DOHH2 (cell line): Measurements from ENCODE around the gene CDSN.

Experiments used
- EZH2phosphoT487 ChIP-seq: fragments of 200-600 bp; sonication (generic); IDR thresholded peaks from 2 replicates; pipeline ENCODE4 v1.6.1; 2017; ENCODE audit warnings: borderline replicate concordance, mild to moderate bottlenecking, antibody characterized with exemption, low read length, moderate library complexity, mixed read lengths
- TF ChIP-seq, protein P1 (sequence below): fragments of 200-600 bp; sonication (generic); IDR thresholded peaks from one replicate; pipeline ENCODE4 v1.5.1; 2014; ENCODE audit warnings: antibody characterized with exemption, mild to moderate bottlenecking, low read depth, low read length; ENCODE audit not compliant: poor library complexity, severe bottlenecking

DNA sequence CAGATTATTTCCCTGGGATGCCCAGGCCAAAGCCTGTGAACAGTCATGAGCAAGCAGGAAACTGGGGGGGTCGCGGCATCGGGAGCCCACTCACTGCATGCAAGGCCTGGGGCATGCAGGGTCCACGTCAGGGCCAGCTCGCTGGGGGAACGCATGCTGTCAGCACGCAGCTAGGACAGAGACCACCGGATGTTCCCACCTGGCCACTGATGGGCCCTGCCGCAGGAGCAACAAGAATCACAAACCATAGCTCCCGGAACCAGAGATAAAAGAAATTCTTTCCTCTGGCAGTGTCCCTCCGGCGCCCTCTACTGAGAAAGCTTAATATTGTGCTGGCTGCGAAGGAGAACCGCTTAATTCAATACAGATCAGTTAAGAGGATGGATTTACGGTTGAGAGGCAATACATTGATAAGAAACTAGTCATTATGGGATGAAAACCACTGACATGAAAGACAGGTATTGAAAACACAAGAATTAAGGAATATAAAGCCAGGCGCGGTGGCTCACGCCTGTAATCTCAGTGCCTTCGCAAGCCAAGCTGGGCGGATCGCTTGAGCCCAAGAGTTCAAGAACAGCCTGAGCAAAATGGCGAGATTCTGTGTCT is 40.5 kb downstream of the CDSN start:
- TF ChIP-seq, protein P1, sequence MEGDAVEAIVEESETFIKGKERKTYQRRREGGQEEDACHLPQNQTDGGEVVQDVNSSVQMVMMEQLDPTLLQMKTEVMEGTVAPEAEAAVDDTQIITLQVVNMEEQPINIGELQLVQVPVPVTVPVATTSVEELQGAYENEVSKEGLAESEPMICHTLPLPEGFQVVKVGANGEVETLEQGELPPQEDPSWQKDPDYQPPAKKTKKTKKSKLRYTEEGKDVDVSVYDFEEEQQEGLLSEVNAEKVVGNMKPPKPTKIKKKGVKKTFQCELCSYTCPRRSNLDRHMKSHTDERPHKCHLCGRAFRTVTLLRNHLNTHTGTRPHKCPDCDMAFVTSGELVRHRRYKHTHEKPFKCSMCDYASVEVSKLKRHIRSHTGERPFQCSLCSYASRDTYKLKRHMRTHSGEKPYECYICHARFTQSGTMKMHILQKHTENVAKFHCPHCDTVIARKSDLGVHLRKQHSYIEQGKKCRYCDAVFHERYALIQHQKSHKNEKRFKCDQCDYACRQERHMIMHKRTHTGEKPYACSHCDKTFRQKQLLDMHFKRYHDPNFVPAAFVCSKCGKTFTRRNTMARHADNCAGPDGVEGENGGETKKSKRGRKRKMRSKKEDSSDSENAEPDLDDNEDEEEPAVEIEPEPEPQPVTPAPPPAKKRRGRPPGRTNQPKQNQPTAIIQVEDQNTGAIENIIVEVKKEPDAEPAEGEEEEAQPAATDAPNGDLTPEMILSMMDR, result peak; percentile 87
- no peak for TF ChIP-seq EZH2phosphoT487
